Measurements from ENCODE around the gene CDKL2.

Gene CDKL2

GRCh38 chr4:75644095-75644494 lies 13.8 kb upstream of the CDKL2 start:
- H3K9ac ChIP-seq (ENCODE audit: low read depth in 1 of 2, low read length in 2 of 2) = no peak overlapping the region
- H3K4me1 ChIP-seq (ENCODE audit: control insufficient read depth in 1 of 2, insufficient read depth in 2 of 2, low read length in 2 of 2) = no peaks in the 10 kb centered on the region
- H3K27ac ChIP-seq (ENCODE audit: low read depth, low read length) = no peak overlapping the region
- no peaks in the 10 kb centered on the region for H3K9me3 ChIP-seq (ENCODE audit: control insufficient read depth in 1 of 2, low read length in 2 of 2)
- no peak overlapping the region for H3K4me3 ChIP-seq (ENCODE audit: low read depth in 1 of 2, low read length in 2 of 2)
- no peaks in the 10 kb centered on the region for H3K27me3 ChIP-seq (ENCODE audit: control insufficient read depth in 1 of 2, insufficient read depth in 2 of 2, low read length in 2 of 2)
- H3K36me3 ChIP-seq (ENCODE audit: control insufficient read depth in 1 of 2, insufficient read depth in 2 of 2, low read length in 2 of 2) = peaks cover 35 to 57% of the 10 kb centered on the region in 2 donors

- Histone ChIP-seq H3K9ac (ENCODE audit: low read depth in 1 of 2, low read length in 2 of 2) (no peak overlapping the region), H3K4me3 (ENCODE audit: low read depth in 1 of 2, low read length in 2 of 2) (no peak overlapping the region), H3K4me1 (ENCODE audit: control insufficient read depth in 1 of 2, insufficient read depth in 2 of 2, low read length in 2 of 2) (no peaks in the 10 kb centered on the region), H3K36me3 (ENCODE audit: control insufficient read depth in 1 of 2, insufficient read depth in 2 of 2, low read length in 2 of 2) (peaks cover 35 to 54% of the 10 kb centered on the region in 2 donors), H3K27ac (ENCODE audit: low read depth, low read length) (no peak overlapping the region), H3K9me3 (ENCODE audit: control insufficient read depth in 1 of 2, low read length in 2 of 2) (no peaks in the 10 kb centered on the region), H3K27me3 (ENCODE audit: control insufficient read depth in 1 of 2, insufficient read depth in 2 of 2, low read length in 2 of 2) (no peaks in the 10 kb centered on the region)
These were observed 13.3 kb upstream of the CDKL2 start for GRCh38 chr4:75643651-75644050.

- Histone ChIP-seq H3K4me3 (ENCODE audit: low read depth in 1 of 2, low read length in 2 of 2) (no peak overlapping the region), H3K27me3 (ENCODE audit: control insufficient read depth in 1 of 2, insufficient read depth in 2 of 2, low read length in 2 of 2) (no peaks in the 10 kb centered on the region), H3K27ac (ENCODE audit: low read depth, low read length) (no peak overlapping the region), H3K9me3 (ENCODE audit: control insufficient read depth in 1 of 2, low read length in 2 of 2) (no peaks in the 10 kb centered on the region), H3K36me3 (ENCODE audit: control insufficient read depth in 1 of 2, insufficient read depth in 2 of 2, low read length in 2 of 2) (peaks cover 9 to 10% of the 10 kb centered on the region in 2 donors), H3K9ac (ENCODE audit: low read depth in 1 of 2, low read length in 2 of 2) (no peak overlapping the region), H3K4me1 (ENCODE audit: control insufficient read depth in 1 of 2, insufficient read depth in 2 of 2, low read length in 2 of 2) (no peaks in the 10 kb centered on the region)
These were observed 8.9 kb upstream of the CDKL2 start for GRCh38 chr4:75639124-75639695.

- no peaks in the 10 kb centered on the region for H3K4me1 ChIP-seq (ENCODE audit: control insufficient read depth in 1 of 2, insufficient read depth in 2 of 2, low read length in 2 of 2)
- H3K27me3 ChIP-seq (ENCODE audit: control insufficient read depth in 1 of 2, insufficient read depth in 2 of 2, low read length in 2 of 2) = no peaks in the 10 kb centered on the region
- no peak overlapping the region for H3K9ac ChIP-seq (ENCODE audit: low read depth in 1 of 2, low read length in 2 of 2)
- H3K4me3 ChIP-seq (ENCODE audit: low read depth in 1 of 2, low read length in 2 of 2) = no peak overlapping the region
- no peak overlapping the region for H3K27ac ChIP-seq (ENCODE audit: low read depth, low read length)
- H3K9me3 ChIP-seq (ENCODE audit: control insufficient read depth in 1 of 2, low read length in 2 of 2) = no peaks in the 10 kb centered on the region
- peaks cover 0 to 2% of the 10 kb centered on the region in 2 donors for H3K36me3 ChIP-seq (ENCODE audit: control insufficient read depth in 1 of 2, insufficient read depth in 2 of 2, low read length in 2 of 2)
These were observed 7.5 kb upstream of the CDKL2 start for GRCh38 chr4:75637827-75638226.

GRCh38 chr4:75637176-75637575 lies 6.8 kb upstream of the CDKL2 start:
- no peaks in the 10 kb centered on the region for H3K36me3 ChIP-seq (ENCODE audit: control insufficient read depth in 1 of 2, insufficient read depth in 2 of 2, low read length in 2 of 2)
- H3K27ac ChIP-seq (ENCODE audit: low read depth, low read length) = no peak overlapping the region
- no peak overlapping the region for H3K4me3 ChIP-seq (ENCODE audit: low read depth in 1 of 2, low read length in 2 of 2)
- no peaks in the 10 kb centered on the region for H3K27me3 ChIP-seq (ENCODE audit: control insufficient read depth in 1 of 2, insufficient read depth in 2 of 2, low read length in 2 of 2)
- no peak overlapping the region for H3K9ac ChIP-seq (ENCODE audit: low read depth in 1 of 2, low read length in 2 of 2)
- no peaks in the 10 kb centered on the region for H3K9me3 ChIP-seq (ENCODE audit: control insufficient read depth in 1 of 2, low read length in 2 of 2)
- no peaks in the 10 kb centered on the region for H3K4me1 ChIP-seq (ENCODE audit: control insufficient read depth in 1 of 2, insufficient read depth in 2 of 2, low read length in 2 of 2)

- peaks cover 0 to 10% of the 10 kb centered on the region in 2 donors for H3K4me1 ChIP-seq (ENCODE audit: control insufficient read depth in 1 of 2, insufficient read depth in 2 of 2, low read length in 2 of 2)
- H3K9me3 ChIP-seq (ENCODE audit: control insufficient read depth in 1 of 2, low read length in 2 of 2) = no peaks in the 10 kb centered on the region
- no peaks in the 10 kb centered on the region for H3K36me3 ChIP-seq (ENCODE audit: control insufficient read depth in 1 of 2, insufficient read depth in 2 of 2, low read length in 2 of 2)
- H3K27me3 ChIP-seq (ENCODE audit: control insufficient read depth in 1 of 2, insufficient read depth in 2 of 2, low read length in 2 of 2) = no peaks in the 10 kb centered on the region
- no peak overlapping the region for H3K4me3 ChIP-seq (ENCODE audit: low read depth in 1 of 2, low read length in 2 of 2)
- no peak overlapping the region for H3K9ac ChIP-seq (ENCODE audit: low read depth in 1 of 2, low read length in 2 of 2)
- H3K27ac ChIP-seq (ENCODE audit: low read depth, low read length) = no peak overlapping the region
These were observed 4.6 kb upstream of the CDKL2 start for GRCh38 chr4:75634951-75635350.

GRCh38 chr4:75634281-75634680 lies 4.0 kb upstream of the CDKL2 start:
- Histone ChIP-seq H3K27ac (ENCODE audit: low read depth, low read length) (no peak overlapping the region), H3K9me3 (ENCODE audit: control insufficient read depth in 1 of 2, low read length in 2 of 2) (no peaks in the 10 kb centered on the region), H3K4me1 (ENCODE audit: control insufficient read depth in 1 of 2, insufficient read depth in 2 of 2, low read length in 2 of 2) (peaks cover 0 to 11% of the 10 kb centered on the region in 2 donors), H3K4me3 (ENCODE audit: low read depth in 1 of 2, low read length in 2 of 2) (no peak overlapping the region), H3K36me3 (ENCODE audit: control insufficient read depth in 1 of 2, insufficient read depth in 2 of 2, low read length in 2 of 2) (no peaks in the 10 kb centered on the region), H3K9ac (ENCODE audit: low read depth in 1 of 2, low read length in 2 of 2) (no peak overlapping the region), H3K27me3 (ENCODE audit: control insufficient read depth in 1 of 2, insufficient read depth in 2 of 2, low read length in 2 of 2) (no peaks in the 10 kb centered on the region)

GRCh38 chr4:75633846-75634245 lies 3.5 kb upstream of the CDKL2 start:
- no peaks in the 10 kb centered on the region for H3K27me3 ChIP-seq (ENCODE audit: control insufficient read depth in 1 of 2, insufficient read depth in 2 of 2, low read length in 2 of 2)

GRCh38 chr4:75630937-75631329 lies 605 bp upstream of the CDKL2 start:
- H3K4me1 ChIP-seq (ENCODE audit: control insufficient read depth in 1 of 2, insufficient read depth in 2 of 2, low read length in 2 of 2) = peaks cover 0 to 11% of the 10 kb centered on the region in 2 donors
- no peak overlapping the region for H3K27ac ChIP-seq (ENCODE audit: low read depth, low read length)
- H3K4me3 ChIP-seq (ENCODE audit: low read depth in 1 of 2, low read length in 2 of 2) = peak overlapping the region; percentile 70 to 74
- no peaks in the 10 kb centered on the region for H3K27me3 ChIP-seq (ENCODE audit: control insufficient read depth in 1 of 2, insufficient read depth in 2 of 2, low read length in 2 of 2)
- peak overlapping the region in 1 of 2 donors; percentile 59 for H3K9ac ChIP-seq (ENCODE audit: low read depth in 1 of 2, low read length in 2 of 2)
- H3K9me3 ChIP-seq (ENCODE audit: control insufficient read depth in 1 of 2, low read length in 2 of 2) = no peaks in the 10 kb centered on the region
- H3K36me3 ChIP-seq (ENCODE audit: control insufficient read depth in 1 of 2, insufficient read depth in 2 of 2, low read length in 2 of 2) = no peaks in the 10 kb centered on the region

More at GRCh38 chr4:75633846-75634245, 3.5 kb upstream of the CDKL2 start:
- Histone ChIP-seq H3K9me3 (ENCODE audit: control insufficient read depth in 1 of 2, low read length in 2 of 2) (no peaks in the 10 kb centered on the region), H3K9ac (ENCODE audit: low read depth in 1 of 2, low read length in 2 of 2) (no peak overlapping the region), H3K36me3 (ENCODE audit: control insufficient read depth in 1 of 2, insufficient read depth in 2 of 2, low read length in 2 of 2) (no peaks in the 10 kb centered on the region), H3K4me1 (ENCODE audit: control insufficient read depth in 1 of 2, insufficient read depth in 2 of 2, low read length in 2 of 2) (peaks cover 0 to 11% of the 10 kb centered on the region in 2 donors), H3K4me3 (ENCODE audit: low read depth in 1 of 2, low read length in 2 of 2) (no peak overlapping the region), H3K27ac (ENCODE audit: low read depth, low read length) (no peak overlapping the region)

- Histone ChIP-seq H3K9me3 (ENCODE audit: control insufficient read depth in 1 of 2, low read length in 2 of 2) (no peaks in the 10 kb centered on the region), H3K4me3 (ENCODE audit: low read depth in 1 of 2, low read length in 2 of 2) (no peak overlapping the region), H3K9ac (ENCODE audit: low read depth in 1 of 2, low read length in 2 of 2) (no peak overlapping the region), H3K27ac (ENCODE audit: low read depth, low read length) (no peak overlapping the region), H3K27me3 (ENCODE audit: control insufficient read depth in 1 of 2, insufficient read depth in 2 of 2, low read length in 2 of 2) (no peaks in the 10 kb centered on the region), H3K36me3 (ENCODE audit: control insufficient read depth in 1 of 2, insufficient read depth in 2 of 2, low read length in 2 of 2) (no peaks in the 10 kb centered on the region), H3K4me1 (ENCODE audit: control insufficient read depth in 1 of 2, insufficient read depth in 2 of 2, low read length in 2 of 2) (peaks cover 0 to 11% of the 10 kb centered on the region in 2 donors)
These were observed 1.1 kb downstream of the CDKL2 start for GRCh38 chr4:75629239-75629638.

- H3K27ac ChIP-seq (ENCODE audit: low read depth, low read length) = no peak overlapping the region
- H3K9me3 ChIP-seq (ENCODE audit: control insufficient read depth in 1 of 2, low read length in 2 of 2) = no peaks in the 10 kb centered on the region
- H3K27me3 ChIP-seq (ENCODE audit: control insufficient read depth in 1 of 2, insufficient read depth in 2 of 2, low read length in 2 of 2) = no peaks in the 10 kb centered on the region
- no peaks in the 10 kb centered on the region for H3K4me1 ChIP-seq (ENCODE audit: control insufficient read depth in 1 of 2, insufficient read depth in 2 of 2, low read length in 2 of 2)
- H3K36me3 ChIP-seq (ENCODE audit: control insufficient read depth in 1 of 2, insufficient read depth in 2 of 2, low read length in 2 of 2) = no peaks in the 10 kb centered on the region
- H3K4me3 ChIP-seq (ENCODE audit: low read depth in 1 of 2, low read length in 2 of 2) = no peak overlapping the region
- H3K9ac ChIP-seq (ENCODE audit: low read depth in 1 of 2, low read length in 2 of 2) = no peak overlapping the region
These were observed 7.3 kb downstream of the CDKL2 start for GRCh38 chr4:75623026-75623425.
